HCT116 (cell line): ENCODE data around the gene LY6G6D. TPM values are rescaled to one million over a fixed set of nuclear protein-coding genes. Genes with fewer than 3 reads are reported as not detected.

ENCODE experiments used
- ATAC-seq: fragments of 200-7000 bp; cut with Tn5 transposase; 2 replicates; pipeline ENCODE4 v1.9.1; 2020; ENCODE audit warnings: mild to moderate bottlenecking, moderate library complexity
- BruUV-seq: library from RNA; stranded (reverse); fragments of 400-500 nt; replicated peaks from 2 replicates; lab custom pipeline; 2021; lab: Mats Ljungman, UMichigan
- CTCF ChIA-PET: fragments of 300-600 bp; sonication (Branson Sonifier 250); formaldehyde crosslinking; loops from one replicate; lab custom pipeline; 2021; ENCODE audit warnings: antibody characterized with exemption; lab: Charles Lee
- POLR2A ChIA-PET: fragments of 300-600, 350-600 bp; sonication (Branson Sonifier 250); formaldehyde crosslinking; loops from one replicate; lab custom pipeline; 2021; ENCODE audit warnings: antibody characterized with exemption; lab: Charles Lee
- RAD21 ChIA-PET, 2 experiments: fragments of 300-600 bp; sonication (Branson Sonifier 250); formaldehyde crosslinking; loops; one replicate each; lab custom pipeline; 2023; ENCODE audit warnings: low total read pairs in 2 of 2; ENCODE audit not compliant: uncharacterized antibody in 2 of 2, unreplicated experiment in 2 of 2, low non-redundant PET in 1 of 2; lab: Charles Lee
- DNase-seq: peaks from one replicate; pipeline ENCODE4 v3.0.0-alpha.2; 2010; ENCODE audit warnings: low read depth, low spot score
- H2AFZ ChIP-seq: fragments of 200-600 bp; shearing (Covaris generic), sonication (generic); 2 replicates; pipeline ENCODE4 v1.6.1; 2017; ENCODE audit warnings: low read depth, mixed run types, mixed read lengths, antibody characterized with exemption, low read length; ENCODE audit not compliant: poor library complexity, severe bottlenecking
- H3K27ac ChIP-seq: 2 replicates; pipeline ENCODE4 v1.5.1; 2012; ENCODE audit warnings: low read depth, low read length
- H3K27me3 ChIP-seq: fragments of 200-600 bp; sonication (generic); 2 replicates; pipeline ENCODE4 v1.6.1; 2016; ENCODE audit warnings: mixed run types, low read length, mixed read lengths; ENCODE audit not compliant: insufficient read depth
- H3K36me3 ChIP-seq, 2 experiments: fragments of 200-500 bp in 1 of 2; fragments of 200-600 bp in 1 of 2; sonication (Bioruptor generic) in 1 of 2; sonication (generic) in 1 of 2; 2 replicates each; pipeline versions ENCODE4 v1.5.1 to v1.6.1; 2014 to 2016; ENCODE audit warnings: low read length in 2 of 2, inconsistent platforms in 1 of 2, mixed read lengths in 1 of 2, mixed run types in 1 of 2; ENCODE audit not compliant: insufficient read depth in 2 of 2, control insufficient read depth in 1 of 2
- H3K4me1 ChIP-seq, 2 experiments: fragments of 200-600 bp in 1 of 2; sonication (generic) in 1 of 2; 2 replicates each; pipeline versions ENCODE4 v1.5.1 to v1.6.1; 2012 to 2017; ENCODE audit warnings: low read length in 2 of 2, inconsistent platforms in 1 of 2, mild to moderate bottlenecking in 1 of 2, mixed read lengths in 1 of 2, mixed run types in 1 of 2, moderate library complexity in 1 of 2; ENCODE audit not compliant: insufficient read depth in 2 of 2, control insufficient read depth in 1 of 2
- H3K4me2 ChIP-seq: fragments of 200-600 bp; sonication (generic); 2 replicates; pipeline ENCODE4 v1.6.1; 2017; ENCODE audit warnings: mixed run types, low read length, mixed read lengths
- H3K4me3 ChIP-seq, 2 experiments: fragments of 200-600 bp in 1 of 2; sonication (generic) in 1 of 2; replicated peaks in 1 of 2; 2 replicates each; pipeline ENCODE4 v1.5.1; 2011 to 2016; ENCODE audit warnings: low read length in 2 of 2, control low read depth in 1 of 2, low read depth in 1 of 2, mild to moderate bottlenecking in 1 of 2, mixed read lengths in 1 of 2, mixed run types in 1 of 2
- H3K79me2 ChIP-seq: fragments of 200-600 bp; sonication (generic); 2 replicates; pipeline ENCODE4 v1.6.1; 2017; ENCODE audit warnings: mild to moderate bottlenecking, mixed run types, low read length, moderate library complexity, mixed read lengths; ENCODE audit not compliant: insufficient read depth
- H3K9ac ChIP-seq: fragments of 200-600 bp; sonication (generic); 2 replicates; pipeline ENCODE4 v1.6.1; 2016; ENCODE audit warnings: low read length, mixed read lengths
- H3K9me2 ChIP-seq: fragments of 200-600 bp; sonication (generic), shearing (Covaris generic); 2 replicates; pipeline ENCODE4 v1.6.1; 2017; ENCODE audit warnings: mixed run types, mild to moderate bottlenecking, moderate library complexity; ENCODE audit not compliant: insufficient read depth
- H3K9me3 ChIP-seq, 2 experiments: fragments of 200-500 bp in 1 of 2; fragments of 200-600 bp in 1 of 2; sonication (Bioruptor generic) in 1 of 2; sonication (generic) in 1 of 2; 2 replicates each; pipeline ENCODE4 v1.6.1; 2014 to 2017; ENCODE audit warnings: low read length in 2 of 2, mixed read lengths in 2 of 2, inconsistent platforms in 1 of 2, low read depth in 1 of 2, mild to moderate bottlenecking in 1 of 2, mixed run types in 1 of 2, moderate library complexity in 1 of 2; ENCODE audit not compliant: control insufficient read depth in 1 of 2, insufficient read depth in 1 of 2
- H4K20me1 ChIP-seq: fragments of 200-600 bp; sonication (generic), shearing (Covaris generic); 2 replicates; pipeline ENCODE4 v1.6.1; 2017; ENCODE audit warnings: mixed run types, mild to moderate bottlenecking, moderate library complexity; ENCODE audit not compliant: insufficient read depth
- CEBPB ChIP-seq: IDR thresholded peaks from 2 replicates; pipeline ENCODE4 v1.6.1; 2012; ENCODE audit warnings: low read depth
- ELF1 ChIP-seq: IDR thresholded peaks from 2 replicates; pipeline ENCODE4 v1.6.1; 2012; ENCODE audit warnings: low read depth, borderline replicate concordance
- POLR2A ChIP-seq: IDR thresholded peaks from 2 replicates; pipeline ENCODE4 v1.7.0; 2011; ENCODE audit warnings: borderline replicate concordance; ENCODE audit not compliant: insufficient read depth, insufficient read length; ENCODE audit errors: extremely low read depth
- POLR2AphosphoS5 ChIP-seq: IDR thresholded peaks from 2 replicates; pipeline ENCODE4 v1.6.1; 2011; ENCODE audit warnings: mild to moderate bottlenecking, low read depth, low read length, moderate library complexity
- RAD21 ChIP-seq: IDR thresholded peaks from 2 replicates; pipeline ENCODE4 v1.6.1; 2012; ENCODE audit warnings: low read depth, mild to moderate bottlenecking
- SP1 ChIP-seq: IDR thresholded peaks from 2 replicates; pipeline ENCODE4 v1.6.1; 2012; ENCODE audit warnings: low read depth
- SRF ChIP-seq: IDR thresholded peaks from 2 replicates; pipeline ENCODE4 v1.6.1; 2012; ENCODE audit warnings: low read depth
- TCF7L2 ChIP-seq: IDR thresholded peaks from 2 replicates; pipeline ENCODE4 v1.7.0; 2011; ENCODE audit warnings: borderline replicate concordance, inconsistent platforms; ENCODE audit not compliant: insufficient read depth, insufficient read length; ENCODE audit errors: extremely low read depth
- YY1 ChIP-seq: IDR thresholded peaks from 2 replicates; pipeline ENCODE4 v1.6.1; 2011; ENCODE audit warnings: low read length, low read depth, moderate library complexity, mild to moderate bottlenecking; ENCODE audit not compliant: insufficient replicate concordance; ENCODE audit errors: extremely low read depth
- ZBTB33 ChIP-seq: IDR thresholded peaks from 2 replicates; pipeline ENCODE4 v1.6.1; 2011; ENCODE audit warnings: mild to moderate bottlenecking, low read length, moderate library complexity; ENCODE audit not compliant: insufficient replicate concordance; ENCODE audit errors: extremely low read depth
- ZFX ChIP-seq: fragments of 450-650 bp; IDR thresholded peaks from 2 replicates; pipeline ENCODE4 v1.6.1; 2017
- ZNF274 ChIP-seq: fragments of 200-500 bp; sonication (Bioruptor generic); IDR thresholded peaks from 2 replicates; pipeline ENCODE4 v1.6.1; 2014; ENCODE audit warnings: mild to moderate bottlenecking, low read depth, low read length, inconsistent platforms
- intact Hi-C: fragments of 100-400 bp; cut with micrococcal nuclease; formaldehyde crosslinking; loops from 2 replicates; pipeline ENCODE4 v1.10.0; 2022
- total RNA-seq: library from RNA; stranded (reverse); gene quantifications from one replicate; pipeline ENCODE4 v1.2.1, GENCODE V29; 2021; ENCODE audit not compliant: unreplicated experiment
- TF ChIP-seq, protein P1 (sequence below), 3 experiments: fragments of 200-600 bp in 1 of 3; sonication (generic) in 1 of 3; IDR thresholded peaks in 2 of 3; conservative IDR thresholded peaks in 1 of 3; 2 replicates each; pipeline ENCODE4 v1.5.1; 2012 to 2017; ENCODE audit warnings: low read depth in 2 of 3, low read length in 2 of 3, antibody characterized with exemption in 1 of 3, borderline replicate concordance in 1 of 3, control low read depth in 1 of 3, mild to moderate bottlenecking in 1 of 3, mixed read lengths in 1 of 3, mixed run types in 1 of 3, moderate library complexity in 1 of 3; ENCODE audit not compliant: insufficient read depth in 1 of 3

The LY6G6D gene
- total RNA-seq, 1 experiment from 2014 or later, result not detected

GRCh38 chr6:31676322-31676903, 38.7 kb upstream of the LY6G6D start:
- Histone ChIP-seq H3K4me2 (no peak overlapping the region), H3K27me3 (no peaks in the 10 kb centered on the region), H3K9me2 (no peaks in the 10 kb centered on the region), H3K4me1 (peaks cover under 1 to 14% of the 10 kb centered on the region in 2 experiments; a peak in 3 of 4 replicates), H3K9me3 (no peaks in the 10 kb centered on the region), H2AFZ (no peak overlapping the region), H3K27ac (no peak overlapping the region), H3K9ac (no peak overlapping the region), H4K20me1 (no peaks in the 10 kb centered on the region), H3K36me3 (peaks cover 8% of the 10 kb centered on the region in 2 experiments; a peak in 3 of 4 replicates), H3K79me2 (no peaks in the 10 kb centered on the region), H3K4me3 (no peak overlapping the region)
- ChIA-PET CTCF (no interaction called here), RAD21 (no interaction called here), POLR2A (no interaction called here)
- ATAC-seq, result no peak
- no TSS peak for BruUV-seq
- DNase-seq, result no peak
- no peak for TF ChIP-seq POLR2A
- intact Hi-C loops, result no loop called here

GRCh38 chr6:31676904-31677303, 38.2 kb upstream of the LY6G6D start:
- H3K4me1 ChIP-seq, result peaks cover 4 to 19% of the 10 kb centered on the region in 2 experiments; a peak in 3 of 4 replicates
- H3K4me2 ChIP-seq, result no peak overlapping the region
- no peaks in the 10 kb centered on the region for H3K9me3 ChIP-seq
- intact Hi-C loops, result no loop called here
- H3K4me3 ChIP-seq, result no peak overlapping the region
- peaks cover 3% of the 10 kb centered on the region in 2 experiments; a peak in 2 of 4 replicates for H3K36me3 ChIP-seq
- no peaks in the 10 kb centered on the region for H3K79me2 ChIP-seq
- no peak overlapping the region for H3K27ac ChIP-seq
- no peaks in the 10 kb centered on the region for H3K9me2 ChIP-seq
- POLR2A ChIA-PET, result interaction anchor here (0.6 kb wide), 1 partner anchor 148 kb away, joined by 3 read pairs; no protein-coding TSS in a partner anchor
- CTCF ChIA-PET, result no interaction called here
- no peak for DNase-seq
- BruUV-seq, result no TSS peak
- no peaks in the 10 kb centered on the region for H4K20me1 ChIP-seq
- H3K9ac ChIP-seq, result no peak overlapping the region
- RAD21 ChIA-PET, result no interaction called here
- no peaks in the 10 kb centered on the region for H3K27me3 ChIP-seq
- no peak overlapping the region for H2AFZ ChIP-seq
- no peak for ATAC-seq
- TF ChIP-seq SP1 (no peak), ZNF274 (no peak), ELF1 (no peak), ZFX (no peak), ZBTB33 (no peak), POLR2AphosphoS5 (no peak), SRF (no peak), YY1 (no peak), CEBPB (no peak), POLR2A (no peak), TCF7L2 (no peak), RAD21 (no peak)
- TF ChIP-seq, protein P1, sequence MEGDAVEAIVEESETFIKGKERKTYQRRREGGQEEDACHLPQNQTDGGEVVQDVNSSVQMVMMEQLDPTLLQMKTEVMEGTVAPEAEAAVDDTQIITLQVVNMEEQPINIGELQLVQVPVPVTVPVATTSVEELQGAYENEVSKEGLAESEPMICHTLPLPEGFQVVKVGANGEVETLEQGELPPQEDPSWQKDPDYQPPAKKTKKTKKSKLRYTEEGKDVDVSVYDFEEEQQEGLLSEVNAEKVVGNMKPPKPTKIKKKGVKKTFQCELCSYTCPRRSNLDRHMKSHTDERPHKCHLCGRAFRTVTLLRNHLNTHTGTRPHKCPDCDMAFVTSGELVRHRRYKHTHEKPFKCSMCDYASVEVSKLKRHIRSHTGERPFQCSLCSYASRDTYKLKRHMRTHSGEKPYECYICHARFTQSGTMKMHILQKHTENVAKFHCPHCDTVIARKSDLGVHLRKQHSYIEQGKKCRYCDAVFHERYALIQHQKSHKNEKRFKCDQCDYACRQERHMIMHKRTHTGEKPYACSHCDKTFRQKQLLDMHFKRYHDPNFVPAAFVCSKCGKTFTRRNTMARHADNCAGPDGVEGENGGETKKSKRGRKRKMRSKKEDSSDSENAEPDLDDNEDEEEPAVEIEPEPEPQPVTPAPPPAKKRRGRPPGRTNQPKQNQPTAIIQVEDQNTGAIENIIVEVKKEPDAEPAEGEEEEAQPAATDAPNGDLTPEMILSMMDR (IDR thresholded peaks at IDR 0.05 in 2 of 3, conservative IDR thresholded peaks at IDR 0.05 in 1 of 3; ENCODE audit: borderline replicate concordance in 1 of 3, insufficient read depth in 1 of 3, low read depth in 2 of 3, low read length in 2 of 3), result no peak
